ENCODE data around the gene NANOS2. TPM values are rescaled to one million over a fixed set of nuclear protein-coding genes. Genes with fewer than 3 reads are reported as not detected.
"Not testable (repeated sequence)": the region's sequence is repeated elsewhere in the genome, so short reads cannot be mapped to it uniquely, and the experiment has no call there.

The NANOS2 gene
- total and polyA plus RNA-seq, 12 donors = not detected

DNA sequence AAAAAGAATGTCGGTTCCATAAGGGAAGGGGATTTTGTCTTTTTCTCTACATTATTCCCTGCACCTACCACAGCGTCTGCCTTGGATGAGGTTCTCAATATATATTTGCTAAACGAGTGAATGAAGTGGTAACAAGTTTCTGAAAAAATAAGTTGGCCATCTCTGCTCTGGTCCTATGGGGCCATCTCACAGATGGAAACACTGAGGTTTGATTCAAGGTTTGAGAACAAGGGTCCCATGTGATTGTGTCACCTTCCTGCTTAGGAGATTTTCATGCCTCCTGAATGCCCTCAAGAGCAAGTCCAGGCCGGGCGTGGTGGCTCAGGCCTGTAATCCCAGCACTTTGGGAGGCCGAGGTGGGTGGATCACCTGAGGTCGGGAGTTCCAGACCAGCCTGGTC, 15.3 kb downstream of the NANOS2 start:
- ATAC-seq (no peak), DNase-seq (no peak)
- H3K36me3 ChIP-seq = peaks cover 0 to 54% (median 5%) of the 10 kb centered on the region in 9 donors
- intact Hi-C loops (cut with DNase I) = no loop called here
- 90 to 97% methylated on average over 7 of the region's 7 CpGs for WGBS, 2 donors
- no peak overlapping the region for H3K27ac ChIP-seq
- no peaks in the 10 kb centered on the region for H3K27me3 ChIP-seq
- peaks cover 0 to 20% (median 18%) of the 10 kb centered on the region in 9 donors for H3K4me1 ChIP-seq
- no peak for TF ChIP-seq CTCF (IDR thresholded peaks at IDR 0.05)
- H3K4me3 ChIP-seq = no peak overlapping the region
- H3K9me3 ChIP-seq = no peaks in the 10 kb centered on the region

- intact Hi-C loops (cut with DNase I) = no loop called here
- 93 to 97% methylated on average over 8 of the region's 8 CpGs for WGBS, 2 donors
- ATAC-seq (no peak), DNase-seq (no peak)
- no peak for TF ChIP-seq CTCF (IDR thresholded peaks at IDR 0.05)
- H3K27me3 ChIP-seq = no peaks in the 10 kb centered on the region
- peaks cover 0 to 58% (median 5%) of the 10 kb centered on the region in 9 donors for H3K36me3 ChIP-seq
- no peak overlapping the region for H3K27ac ChIP-seq
- H3K4me3 ChIP-seq = no peak overlapping the region
- H3K9me3 ChIP-seq = no peaks in the 10 kb centered on the region
- H3K4me1 ChIP-seq = peaks cover 0 to 15% (median 12%) of the 10 kb centered on the region in 9 donors
Measured at GRCh38 chr19:45897261-45897812, 17.2 kb downstream of the NANOS2 start.

DNA sequence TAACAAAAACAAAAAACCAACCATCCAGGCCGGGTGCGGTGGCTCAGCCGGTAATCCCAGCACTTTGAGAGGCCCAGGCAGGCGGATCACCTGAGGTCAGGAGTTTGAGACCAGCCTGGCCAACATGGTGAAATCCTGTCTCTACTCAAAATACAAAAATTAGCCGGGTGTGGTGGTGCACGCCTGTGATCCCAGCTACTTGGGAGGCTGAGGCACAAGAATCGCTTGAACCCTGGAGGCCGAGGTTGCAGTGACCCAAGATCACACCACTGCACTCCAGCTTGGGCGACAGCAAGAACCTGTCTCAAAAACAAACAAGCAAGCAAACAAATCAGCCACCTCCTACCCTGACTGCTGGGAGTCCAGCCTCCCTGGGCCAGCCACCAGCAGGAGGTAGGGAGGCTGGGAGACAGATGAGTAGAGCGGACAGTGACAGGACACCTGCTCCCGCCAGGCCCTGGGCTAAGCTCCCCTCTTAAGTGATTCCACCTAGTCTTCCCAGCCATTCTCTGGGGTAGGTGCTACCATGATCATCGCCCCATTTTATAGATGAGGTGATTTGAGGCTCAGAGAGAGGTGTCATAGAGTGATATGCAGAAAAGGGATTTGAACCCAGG, 18.5 kb downstream of the NANOS2 start:
- H3K4me1 ChIP-seq; H3K27ac ChIP-seq; H3K9me3 ChIP-seq; ATAC-seq; intact Hi-C loops (cut with DNase I); DNase-seq; H3K27me3 ChIP-seq; H3K4me3 ChIP-seq: not testable (repeated sequence)
- peaks cover 0 to 71% (median 5%) of the 10 kb centered on the region in 9 donors for H3K36me3 ChIP-seq
- WGBS, 2 donors = 98% methylated on average over 12 of the region's 12 CpGs

DNA sequence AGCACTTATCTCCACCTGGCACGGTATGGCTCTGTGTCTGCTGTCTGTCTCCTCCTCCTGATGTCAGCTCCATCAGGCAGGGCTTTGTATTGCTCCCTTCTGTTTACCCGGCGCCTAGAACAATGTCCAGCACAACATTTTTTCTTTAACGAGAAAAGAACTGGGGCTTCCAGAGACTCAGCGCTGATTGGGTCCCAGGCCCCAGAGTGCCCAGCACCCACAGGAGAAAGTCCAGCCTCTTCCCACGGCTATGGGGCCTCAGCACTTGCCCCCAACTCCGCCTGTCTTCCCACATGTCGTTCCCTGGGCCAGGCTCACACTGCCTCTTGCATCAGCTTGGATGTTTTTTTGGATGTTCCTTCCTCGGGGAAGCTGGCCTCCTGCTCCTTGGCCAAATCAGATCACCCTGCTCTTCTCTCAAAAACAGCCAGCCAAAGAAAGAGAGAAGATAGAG, 19.0 kb downstream of the NANOS2 start:
- ATAC-seq (no peak), DNase-seq (no peak)
- peaks cover 0 to 3% (median 1%) of the 10 kb centered on the region in 9 donors for H3K4me1 ChIP-seq
- no peaks in the 10 kb centered on the region for H3K9me3 ChIP-seq
- H3K27me3 ChIP-seq = no peaks in the 10 kb centered on the region
- intact Hi-C loops (cut with DNase I) = no loop called here
- WGBS, 2 donors = 83 to 84% methylated on average over 9 of the region's 9 CpGs
- peaks cover 0 to 76% (median 5%) of the 10 kb centered on the region in 9 donors for H3K36me3 ChIP-seq
- TF ChIP-seq CTCF (IDR thresholded peaks at IDR 0.05) = no peak
- no peak overlapping the region for H3K27ac ChIP-seq
- no peak overlapping the region for H3K4me3 ChIP-seq

- no peaks in the 10 kb centered on the region for H3K9me3 ChIP-seq
- no peak for TF ChIP-seq CTCF (IDR thresholded peaks at IDR 0.05)
- no peaks in the 10 kb centered on the region for H3K27me3 ChIP-seq
- no peak overlapping the region for H3K4me3 ChIP-seq
- intact Hi-C loops (cut with DNase I) = no loop called here
- H3K27ac ChIP-seq = no peak overlapping the region
- DNase-seq = no peak
- peaks cover 0 to 56% (median 0%) of the 10 kb centered on the region in 9 donors for H3K36me3 ChIP-seq
- WGBS, 2 donors = 87 to 88% methylated on average over 17 of the region's 17 CpGs
- H3K4me1 ChIP-seq = peaks cover 0 to 10% (median 5%) of the 10 kb centered on the region in 9 donors
- no peak for ATAC-seq
Measured at GRCh38 chr19:45890877-45891276, 23.7 kb downstream of the NANOS2 start.

Data from heart right ventricle (tissue), 16 donors.